ENCODE measurements around the gene MGAT1.

DNA sequence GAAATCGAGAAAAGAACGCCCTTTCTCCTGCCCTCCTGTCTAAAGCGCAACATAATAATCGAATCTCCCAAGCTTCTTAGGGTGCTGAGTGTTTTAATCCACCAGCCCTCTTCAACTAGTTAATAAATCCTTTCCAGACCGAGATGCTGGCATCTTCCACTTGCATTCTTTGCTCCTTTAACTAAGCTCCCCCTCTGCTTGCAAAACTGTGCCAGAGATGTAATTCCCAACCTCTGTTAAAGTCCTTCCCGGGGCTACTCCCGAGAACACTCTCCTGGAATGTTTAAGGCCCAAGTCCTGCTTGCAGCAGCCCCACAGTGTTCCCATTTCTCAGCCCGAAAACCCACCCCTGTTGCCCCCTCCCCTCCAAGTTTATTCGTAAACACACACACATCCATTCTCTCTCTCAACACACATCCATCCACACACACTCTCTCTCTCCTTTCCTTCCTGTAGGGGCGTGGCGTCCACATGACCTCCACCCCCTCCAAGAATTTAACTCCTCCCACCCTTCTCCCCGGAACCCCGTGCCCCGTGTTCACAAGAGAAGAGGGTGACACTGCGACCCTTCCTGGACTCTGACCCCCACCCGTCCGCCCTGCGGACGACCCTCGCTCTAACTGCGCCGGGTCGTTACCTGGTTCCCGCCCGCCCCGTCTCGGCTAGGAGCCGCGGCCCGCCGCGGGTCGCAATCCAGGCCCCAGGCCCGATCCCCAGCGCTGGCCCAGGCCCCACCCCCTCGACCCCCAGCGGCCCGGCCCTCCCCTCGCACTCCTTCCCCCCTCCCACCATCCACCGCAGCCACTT, 7.0 kb upstream of the MGAT1 start:
- TF ChIP-seq, protein P1, sequence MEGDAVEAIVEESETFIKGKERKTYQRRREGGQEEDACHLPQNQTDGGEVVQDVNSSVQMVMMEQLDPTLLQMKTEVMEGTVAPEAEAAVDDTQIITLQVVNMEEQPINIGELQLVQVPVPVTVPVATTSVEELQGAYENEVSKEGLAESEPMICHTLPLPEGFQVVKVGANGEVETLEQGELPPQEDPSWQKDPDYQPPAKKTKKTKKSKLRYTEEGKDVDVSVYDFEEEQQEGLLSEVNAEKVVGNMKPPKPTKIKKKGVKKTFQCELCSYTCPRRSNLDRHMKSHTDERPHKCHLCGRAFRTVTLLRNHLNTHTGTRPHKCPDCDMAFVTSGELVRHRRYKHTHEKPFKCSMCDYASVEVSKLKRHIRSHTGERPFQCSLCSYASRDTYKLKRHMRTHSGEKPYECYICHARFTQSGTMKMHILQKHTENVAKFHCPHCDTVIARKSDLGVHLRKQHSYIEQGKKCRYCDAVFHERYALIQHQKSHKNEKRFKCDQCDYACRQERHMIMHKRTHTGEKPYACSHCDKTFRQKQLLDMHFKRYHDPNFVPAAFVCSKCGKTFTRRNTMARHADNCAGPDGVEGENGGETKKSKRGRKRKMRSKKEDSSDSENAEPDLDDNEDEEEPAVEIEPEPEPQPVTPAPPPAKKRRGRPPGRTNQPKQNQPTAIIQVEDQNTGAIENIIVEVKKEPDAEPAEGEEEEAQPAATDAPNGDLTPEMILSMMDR (conservative IDR thresholded peaks at IDR 0.05; ENCODE audit: low read depth, low read length): no peak
- TF ChIP-seq EZH2 (IDR thresholded peaks at IDR 0.05; ENCODE audit: low read length, unreplicated experiment) (no peak), EZH2phosphoT487 (IDR thresholded peaks at IDR 0.05; ENCODE audit: borderline replicate concordance, low read length) (no peak)

Measured in PC-3 (cell line).